CD4-positive, CD25-positive, alpha-beta regulatory T cell (primary cell): Measurements from ENCODE around the gene EPB41. TPM values are rescaled to one million over a fixed set of nuclear protein-coding genes. Genes with fewer than 3 reads are reported as not detected.

Source experiments
- ATAC-seq, 2 donors: fragments of 150-1000 bp; cut with Tn5 transposase; one replicate each; pipeline ENCODE4 v1.10.0; 2021; ENCODE audit warnings: low read depth in 2 of 2, moderate number of reproducible peaks in 2 of 2, moderate library complexity in 1 of 2
- DNase-seq, 3 donors: peaks; one replicate each; pipeline versions ENCODE4 v3.0.0 to v3.0.0-alpha.2; 2012 to 2022; ENCODE audit warnings: mixed read lengths in 1 of 3
- H3K27ac ChIP-seq: one replicate; pipeline ENCODE4 v1.7.0; 2013; ENCODE audit warnings: mild to moderate bottlenecking, low read length; ENCODE audit not compliant: insufficient read depth, poor library complexity, severe bottlenecking
- H3K27me3 ChIP-seq: one replicate; pipeline ENCODE4 v1.7.0; 2013; ENCODE audit warnings: low read length; ENCODE audit not compliant: control insufficient read depth, insufficient read depth
- H3K36me3 ChIP-seq: one replicate; pipeline ENCODE4 v1.7.0; 2013; ENCODE audit warnings: mild to moderate bottlenecking, low read length, moderate library complexity; ENCODE audit not compliant: control insufficient read depth, insufficient read depth
- H3K4me1 ChIP-seq: 2 replicates; pipeline ENCODE4 v1.7.0; 2013; ENCODE audit warnings: mild to moderate bottlenecking, low read length; ENCODE audit not compliant: insufficient read depth, control insufficient read depth, poor library complexity, severe bottlenecking
- H3K4me3 ChIP-seq: one replicate; pipeline ENCODE4 v1.7.0; 2013; ENCODE audit warnings: low read depth, mild to moderate bottlenecking, low read length, moderate library complexity
- H3K9me3 ChIP-seq, 2 experiments: 1 replicate in 1 of 2; 2 replicates in 1 of 2; pipeline ENCODE4 v1.7.0; 2013; ENCODE audit warnings: low read length in 2 of 2, mild to moderate bottlenecking in 1 of 2, moderate library complexity in 1 of 2; ENCODE audit not compliant: control insufficient read depth in 2 of 2
- H3K27ac Mint-ChIP-seq, 3 donors: one replicate each; pipeline ENCODE4 v1.8.0; 2020 to 2022; ENCODE audit warnings: mild to moderate bottlenecking in 3 of 3, mixed read lengths in 3 of 3, moderate library complexity in 2 of 3
- H3K27me3 Mint-ChIP-seq: one replicate; pipeline ENCODE4 v1.8.0; 2022; ENCODE audit warnings: mild to moderate bottlenecking, mixed read lengths
- H3K36me3 Mint-ChIP-seq: one replicate; pipeline ENCODE4 v1.8.0; 2020; ENCODE audit warnings: mixed read lengths
- H3K4me1 Mint-ChIP-seq, 4 donors: one replicate each; pipeline ENCODE4 v1.8.0; 2020 to 2022; ENCODE audit warnings: mixed read lengths in 4 of 4, mild to moderate bottlenecking in 1 of 4
- H3K4me3 Mint-ChIP-seq, 4 donors: one replicate each; pipeline ENCODE4 v1.8.0; 2020 to 2022; ENCODE audit warnings: mild to moderate bottlenecking in 4 of 4, mixed read lengths in 4 of 4, moderate library complexity in 3 of 4
- H3K9me3 Mint-ChIP-seq, 7 donors: one replicate each; pipeline ENCODE4 v1.8.0; 2020 to 2022; ENCODE audit warnings: mixed read lengths in 7 of 7, mild to moderate bottlenecking in 3 of 7, moderate library complexity in 2 of 7
- polyA plus RNA-seq, 4 donors: library from polyadenylated mRNA; unstranded; fragments of 300-500 nt; fragmentation: Illumina TruSeq; gene quantifications; one replicate each; pipeline ENCODE4 v1.2.3, GENCODE V29; 2021
- total RNA-seq: library from RNA; stranded (reverse); gene quantifications from one replicate; pipeline ENCODE4 v1.2.3, GENCODE V29; 2022

EPB41 gene
- total and polyA plus RNA-seq, 5 donors from 2014 or later, result 118 to 309 (median 161) TPM

- Mint-ChIP-seq H3K36me3 (peaks cover 7% of the 10 kb centered on the region), H3K27me3 (no peaks in the 10 kb centered on the region), H3K4me1 (peaks cover 6 to 47% (median 36%) of the 10 kb centered on the region in 4 donors), H3K4me3 (no peak overlapping the region), H3K9me3 (peaks cover 0 to 2% (median 0%) of the 10 kb centered on the region in 7 donors), H3K27ac (no peak overlapping the region)
- ATAC-seq (no peak), DNase-seq (no peak)
- H3K27ac ChIP-seq, result no peak overlapping the region
- no peak overlapping the region for H3K4me3 ChIP-seq
- H3K36me3 ChIP-seq, result no peaks in the 10 kb centered on the region
- peaks cover 8% of the 10 kb centered on the region for H3K4me1 ChIP-seq
- H3K27me3 ChIP-seq, result no peaks in the 10 kb centered on the region
- H3K9me3 ChIP-seq, result peaks cover 0 to 5% of the 10 kb centered on the region in 2 experiments
Observed at GRCh38 chr1:28900562-28900961, 13.8 kb upstream of the EPB41 start.

- H3K4me3 ChIP-seq, result no peak overlapping the region
- H3K27me3 Mint-ChIP-seq, result no peaks in the 10 kb centered on the region
- no peak for ATAC-seq
- no peak overlapping the region for H3K27ac ChIP-seq
- peaks cover 0 to 2% (median 0%) of the 10 kb centered on the region in 7 donors for H3K9me3 Mint-ChIP-seq
- DNase-seq, result no peak
- no peak overlapping the region for H3K4me3 Mint-ChIP-seq
- H3K27me3 ChIP-seq, result no peaks in the 10 kb centered on the region
- H3K27ac Mint-ChIP-seq, result peak overlapping the region in 2 of 3 donors; percentile 5 to 15
- peaks cover 6 to 42% (median 30%) of the 10 kb centered on the region in 4 donors for H3K4me1 Mint-ChIP-seq
- no peaks in the 10 kb centered on the region for H3K36me3 ChIP-seq
- peaks cover 0 to 5% of the 10 kb centered on the region in 2 experiments for H3K9me3 ChIP-seq
- H3K4me1 ChIP-seq, result peaks cover 4% of the 10 kb centered on the region
- H3K36me3 Mint-ChIP-seq, result peaks cover 12% of the 10 kb centered on the region
Observed at GRCh38 chr1:28902738-28903137, 11.6 kb upstream of the EPB41 start.

GRCh38 chr1:28905921-28906666 lies 8.3 kb upstream of the EPB41 start:
- Mint-ChIP-seq H3K27ac (no peak overlapping the region), H3K36me3 (peaks cover 12% of the 10 kb centered on the region), H3K27me3 (no peaks in the 10 kb centered on the region), H3K4me3 (peak overlapping the region in 1 of 4 donors; percentile 48), H3K4me1 (peaks cover 4 to 25% (median 7%) of the 10 kb centered on the region in 4 donors), H3K9me3 (peaks cover 0 to 2% (median 0%) of the 10 kb centered on the region in 7 donors)
- Histone ChIP-seq H3K36me3 (no peaks in the 10 kb centered on the region), H3K27ac (no peak overlapping the region), H3K9me3 (peaks cover 0 to 5% of the 10 kb centered on the region in 2 experiments), H3K4me3 (no peak overlapping the region), H3K4me1 (no peaks in the 10 kb centered on the region), H3K27me3 (no peaks in the 10 kb centered on the region)
- no peak for ATAC-seq
- DNase-seq, result no peak

GRCh38 chr1:28909198-28909597 lies 5.2 kb upstream of the EPB41 start:
- Mint-ChIP-seq H3K4me1 (peaks cover 4 to 15% (median 14%) of the 10 kb centered on the region in 4 donors), H3K27ac (no peak overlapping the region), H3K36me3 (peaks cover 6% of the 10 kb centered on the region), H3K27me3 (no peaks in the 10 kb centered on the region), H3K4me3 (no peak overlapping the region), H3K9me3 (peaks cover 0 to 2% (median 0%) of the 10 kb centered on the region in 7 donors)
- H3K27ac ChIP-seq, result no peak overlapping the region
- ATAC-seq (no peak), DNase-seq (no peak)
- H3K36me3 ChIP-seq, result no peaks in the 10 kb centered on the region
- H3K27me3 ChIP-seq, result no peaks in the 10 kb centered on the region
- H3K9me3 ChIP-seq, result peaks cover 0 to 3% of the 10 kb centered on the region in 2 experiments
- no peak overlapping the region for H3K4me3 ChIP-seq
- peaks cover 8% of the 10 kb centered on the region for H3K4me1 ChIP-seq

GRCh38 chr1:28910379-28911115 lies 3.8 kb upstream of the EPB41 start:
- peak overlapping the region in 1 of 3 donors; percentile 87 for H3K27ac Mint-ChIP-seq
- H3K36me3 Mint-ChIP-seq, result peaks cover 6% of the 10 kb centered on the region
- Histone ChIP-seq H3K27me3 (no peaks in the 10 kb centered on the region), H3K27ac (no peak overlapping the region), H3K36me3 (no peaks in the 10 kb centered on the region), H3K4me3 (no peak overlapping the region), H3K9me3 (no peaks in the 10 kb centered on the region), H3K4me1 (peaks cover 8% of the 10 kb centered on the region)
- H3K27me3 Mint-ChIP-seq, result no peaks in the 10 kb centered on the region
- peaks cover 4 to 22% (median 15%) of the 10 kb centered on the region in 4 donors for H3K4me1 Mint-ChIP-seq
- peak overlapping the region in 1 of 4 donors; percentile 3 for H3K4me3 Mint-ChIP-seq
- no peaks in the 10 kb centered on the region for H3K9me3 Mint-ChIP-seq
- DNase-seq, result no peak
- no peak for ATAC-seq

GRCh38 chr1:28913786-28914227 lies 562 bp upstream of the EPB41 start:
- no peaks in the 10 kb centered on the region for H3K27me3 Mint-ChIP-seq
- H3K36me3 ChIP-seq, result peaks cover 5% of the 10 kb centered on the region
- peaks cover 15% of the 10 kb centered on the region for H3K36me3 Mint-ChIP-seq
- H3K27me3 ChIP-seq, result no peaks in the 10 kb centered on the region
- no peak for DNase-seq
- H3K4me3 ChIP-seq, result peak overlapping the region; percentile 78
- H3K4me3 Mint-ChIP-seq, result peak overlapping the region; percentile 87 to 100 (median 96)
- H3K4me1 ChIP-seq, result peaks cover 37% of the 10 kb centered on the region
- ATAC-seq, result no peak
- peak overlapping the region; percentile 77 for H3K27ac ChIP-seq
- no peaks in the 10 kb centered on the region for H3K9me3 Mint-ChIP-seq
- H3K4me1 Mint-ChIP-seq, result peaks cover 19 to 48% (median 37%) of the 10 kb centered on the region in 4 donors
- H3K27ac Mint-ChIP-seq, result peak overlapping the region; percentile 87 to 95 (median 92)
- H3K9me3 ChIP-seq, result no peaks in the 10 kb centered on the region

GRCh38 chr1:28915031-28915895 lies 894 bp downstream of the EPB41 start:
- Histone ChIP-seq H3K4me1 (peaks cover 51% of the 10 kb centered on the region), H3K27me3 (no peaks in the 10 kb centered on the region), H3K9me3 (no peaks in the 10 kb centered on the region), H3K27ac (peak overlapping the region; percentile 77), H3K4me3 (peak overlapping the region; percentile 99), H3K36me3 (peaks cover 10% of the 10 kb centered on the region)
- Mint-ChIP-seq H3K4me1 (peaks cover 25 to 62% (median 49%) of the 10 kb centered on the region in 4 donors), H3K27ac (peak overlapping the region; percentile 95 to 99 (median 96)), H3K4me3 (peak overlapping the region; percentile 99 to 100 (median 100)), H3K36me3 (peaks cover 21% of the 10 kb centered on the region), H3K27me3 (no peaks in the 10 kb centered on the region), H3K9me3 (no peaks in the 10 kb centered on the region)
- DNase-seq (peak in 2 of 3 donors; percentile 68 to 86), ATAC-seq (peak; percentile 41 to 54)
